Thymus (tissue), 11 donors: ENCODE measurements around the gene PLCD1. TPM values are rescaled to one million over a fixed set of nuclear protein-coding genes. Genes with fewer than 3 reads are reported as not detected.

Experiments
- DNase-seq, 9 donors: peaks; one replicate each; pipeline ENCODE4 v3.0.0-alpha.2; 2013; ENCODE audit warnings: low spot score in 9 of 9, low read depth in 6 of 9, missing footprints in 1 of 9
- H3K27ac ChIP-seq, 2 donors: one replicate each; pipeline ENCODE4 v1.5.1; 2013; ENCODE audit warnings: control low read depth in 1 of 2, low read depth in 1 of 2, low read length in 1 of 2, mild to moderate bottlenecking in 1 of 2, moderate library complexity in 1 of 2
- H3K27me3 ChIP-seq, 2 donors: one replicate each; pipeline ENCODE4 v1.5.1; 2013; ENCODE audit warnings: low read length in 1 of 2; ENCODE audit not compliant: control insufficient read depth in 2 of 2, insufficient read depth in 1 of 2
- H3K36me3 ChIP-seq, 2 donors: one replicate each; pipeline ENCODE4 v1.5.1; 2013; ENCODE audit warnings: low read length in 1 of 2, mild to moderate bottlenecking in 1 of 2, moderate library complexity in 1 of 2; ENCODE audit not compliant: control insufficient read depth in 2 of 2, insufficient read depth in 2 of 2
- H3K4me1 ChIP-seq, 2 donors: one replicate each; pipeline ENCODE4 v1.5.1; 2013; ENCODE audit warnings: low read length in 2 of 2; ENCODE audit not compliant: control insufficient read depth in 2 of 2, insufficient read depth in 2 of 2
- H3K4me3 ChIP-seq, 2 donors: one replicate each; pipeline ENCODE4 v1.5.1; 2013; ENCODE audit warnings: low read length in 2 of 2, control low read depth in 1 of 2, mild to moderate bottlenecking in 1 of 2
- H3K9me3 ChIP-seq, 2 donors: one replicate each; pipeline ENCODE4 v1.5.1; 2013; ENCODE audit warnings: low read length in 1 of 2, mild to moderate bottlenecking in 1 of 2; ENCODE audit not compliant: control insufficient read depth in 2 of 2, insufficient read depth in 1 of 2
- WGBS: extraction: QIAGEN DNeasy Blood & Tissue Kit; methylation state at CpG from one replicate; pipeline ENCODE4 v1.1.7; 2013; 5-methylcytosine and 5-hydroxymethylcytosine counted together
- polyA plus RNA-seq: library from polyadenylated mRNA; stranded (reverse); fragments of 200-250 nt; gene quantifications from one replicate; pipeline ENCODE4 v1.2.3, GENCODE V29; 2013
- total RNA-seq: library from RNA; stranded (reverse); fragments of 120-200 nt; gene quantifications from one replicate; pipeline ENCODE4 v1.2.4, GENCODE V29; 2013
- donor health status: healthy.

PLCD1 gene
- total and polyA plus RNA-seq, 2 donors, result 16.3 to 23.8 TPM

- 88% methylated on average over 4 of the region's 4 CpGs for WGBS
- Histone ChIP-seq H3K27ac (no peak overlapping the region), H3K9me3 (peaks cover 3 to 7% of the 10 kb centered on the region in 2 donors), H3K4me3 (no peak overlapping the region), H3K36me3 (peaks cover 12 to 16% of the 10 kb centered on the region in 2 donors), H3K4me1 (peaks cover 11 to 16% of the 10 kb centered on the region in 2 donors), H3K27me3 (peaks cover 0 to 2% of the 10 kb centered on the region in 2 donors)
- no peak for DNase-seq
Observed at GRCh38 chr3:38021196-38021595, 8.2 kb downstream of the PLCD1 start.

- 90% methylated on average over 3 of the region's 3 CpGs for WGBS
- no peak for DNase-seq
- H3K27me3 ChIP-seq, result no peaks in the 10 kb centered on the region
- peaks cover 4 to 12% of the 10 kb centered on the region in 2 donors for H3K9me3 ChIP-seq
- H3K4me1 ChIP-seq, result peaks cover 5 to 11% of the 10 kb centered on the region in 2 donors
- H3K36me3 ChIP-seq, result peaks cover 20 to 23% of the 10 kb centered on the region in 2 donors
- H3K27ac ChIP-seq, result no peak overlapping the region
- no peak overlapping the region for H3K4me3 ChIP-seq
Observed at GRCh38 chr3:38020342-38020726, 9.1 kb downstream of the PLCD1 start.

GRCh38 chr3:38019658-38020341 lies 9.6 kb downstream of the PLCD1 start:
- Histone ChIP-seq H3K36me3 (peaks cover 20 to 23% of the 10 kb centered on the region in 2 donors), H3K27ac (no peak overlapping the region), H3K4me3 (no peak overlapping the region), H3K9me3 (peaks cover 4 to 12% of the 10 kb centered on the region in 2 donors), H3K27me3 (no peaks in the 10 kb centered on the region), H3K4me1 (peaks cover 4 to 9% of the 10 kb centered on the region in 2 donors)
- WGBS, result 96% methylated on average over 10 of the region's 10 CpGs
- no peak for DNase-seq

- H3K4me1 ChIP-seq, result peaks cover 1 to 4% of the 10 kb centered on the region in 2 donors
- H3K36me3 ChIP-seq, result peaks cover 20 to 23% of the 10 kb centered on the region in 2 donors
- H3K27me3 ChIP-seq, result no peaks in the 10 kb centered on the region
- no peak for DNase-seq
- peaks cover 4 to 12% of the 10 kb centered on the region in 2 donors for H3K9me3 ChIP-seq
- H3K4me3 ChIP-seq, result no peak overlapping the region
- no peak overlapping the region for H3K27ac ChIP-seq
- 96% methylated on average over 13 of the region's 13 CpGs for WGBS
Observed at GRCh38 chr3:38018296-38019266, 10.9 kb downstream of the PLCD1 start.

- 95% methylated on average over 9 of the region's 9 CpGs for WGBS
- Histone ChIP-seq H3K27me3 (no peaks in the 10 kb centered on the region), H3K4me1 (no peaks in the 10 kb centered on the region), H3K27ac (no peak overlapping the region), H3K36me3 (peaks cover 20 to 23% of the 10 kb centered on the region in 2 donors), H3K9me3 (peaks cover 4 to 12% of the 10 kb centered on the region in 2 donors), H3K4me3 (no peak overlapping the region)
- DNase-seq, result no peak
Observed at GRCh38 chr3:38017445-38018295, 11.8 kb downstream of the PLCD1 start.

- H3K27me3 ChIP-seq, result no peaks in the 10 kb centered on the region
Observed at GRCh38 chr3:38016847-38017444, 12.5 kb downstream of the PLCD1 start.

GRCh38 chr3:38016410-38016809 lies 13.0 kb downstream of the PLCD1 start:
- H3K9me3 ChIP-seq, result peaks cover 4 to 12% of the 10 kb centered on the region in 2 donors
- DNase-seq, result no peak
- no peaks in the 10 kb centered on the region for H3K4me1 ChIP-seq
- no peaks in the 10 kb centered on the region for H3K27me3 ChIP-seq
- 98% methylated on average over 13 of the region's 13 CpGs for WGBS
- H3K27ac ChIP-seq, result no peak overlapping the region
- H3K4me3 ChIP-seq, result no peak overlapping the region
- H3K36me3 ChIP-seq, result peaks cover 20 to 25% of the 10 kb centered on the region in 2 donors

More at GRCh38 chr3:38016847-38017444, 12.5 kb downstream of the PLCD1 start:
- H3K4me1 ChIP-seq, result no peaks in the 10 kb centered on the region
- no peak for DNase-seq
- 87% methylated on average over 6 of the region's 6 CpGs for WGBS
- no peak overlapping the region for H3K4me3 ChIP-seq
- H3K27ac ChIP-seq, result no peak overlapping the region
- H3K36me3 ChIP-seq, result peaks cover 20 to 23% of the 10 kb centered on the region in 2 donors
- H3K9me3 ChIP-seq, result peaks cover 4 to 12% of the 10 kb centered on the region in 2 donors

GRCh38 chr3:38015984-38016383 lies 13.5 kb downstream of the PLCD1 start:
- Histone ChIP-seq H3K4me3 (no peak overlapping the region), H3K9me3 (peaks cover 4 to 12% of the 10 kb centered on the region in 2 donors), H3K27ac (no peak overlapping the region), H3K4me1 (no peaks in the 10 kb centered on the region), H3K36me3 (peaks cover 20 to 29% of the 10 kb centered on the region in 2 donors), H3K27me3 (no peaks in the 10 kb centered on the region)
- WGBS, result 98% methylated on average over 3 of the region's 3 CpGs
- no peak for DNase-seq
